Cardiac muscle cell (in vitro differentiated cells and primary cell): ENCODE results near the gene PLXNA2. TPM values are rescaled to one million over a fixed set of nuclear protein-coding genes. Genes with fewer than 3 reads are reported as not detected.

ENCODE experiments used
- DNase-seq, 2 donors: peaks; one replicate each; pipeline versions ENCODE4 v3.0.0 to v3.0.0-alpha.2; 2010 to 2017; ENCODE audit warnings: low read depth in 1 of 2, low spot score in 1 of 2
- H3K27ac ChIP-seq: fragments of 200-600 bp; sonication (generic); 2 replicates; pipeline ENCODE4 v1.5.1; 2016
- H3K27me3 ChIP-seq: fragments of 200-600 bp; sonication (generic); 2 replicates; pipeline ENCODE4 v1.6.0; 2016; ENCODE audit warnings: control low read depth
- H3K36me3 ChIP-seq: fragments of 200-600 bp; sonication (generic); 2 replicates; pipeline ENCODE4 v1.5.1; 2016; ENCODE audit warnings: control low read depth
- H3K4me1 ChIP-seq: fragments of 200-600 bp; sonication (generic); 2 replicates; pipeline ENCODE4 v1.8.1; 2017; ENCODE audit warnings: low read depth, mild to moderate bottlenecking, mixed run types
- H3K4me3 ChIP-seq: fragments of 200-600 bp; sonication (generic); 2 replicates; pipeline ENCODE4 v1.5.1; 2016; ENCODE audit warnings: mild to moderate bottlenecking
- H3K9me3 ChIP-seq: fragments of 200-600 bp; sonication (generic); 2 replicates; pipeline ENCODE4 v1.5.1; 2017; ENCODE audit warnings: low read depth, mild to moderate bottlenecking, control low read depth
- CTCF ChIP-seq: IDR thresholded peaks from 2 replicates; pipeline ENCODE4 v1.5.1; 2012; ENCODE audit warnings: low read depth, mild to moderate bottlenecking, low read length
- polyA plus RNA-seq: library from polyadenylated mRNA; unstranded; fragments of >200 nt; fragmentation: Nextera tagmentation; extraction: Ambion mirVana; gene quantifications from 2 replicates; pipeline ENCODE4 v1.2.1, GENCODE V29; 2016
- total RNA-seq: library from RNA; depleted of rRNA; stranded (reverse); fragments of >200 nt; gene quantifications from 2 replicates; pipeline ENCODE4 v1.2.3, GENCODE V29; 2016

The PLXNA2 gene
- total and polyA plus RNA-seq, 2 experiments from 2014 or later = 23.2 to 55.3 TPM

- H3K27me3 ChIP-seq = no peaks in the 10 kb centered on the region
- no peaks in the 10 kb centered on the region for H3K9me3 ChIP-seq
- H3K4me3 ChIP-seq = no peak overlapping the region
- DNase-seq = no peak
- peaks cover 42% of the 10 kb centered on the region for H3K36me3 ChIP-seq
- H3K27ac ChIP-seq = no peak overlapping the region
- no peaks in the 10 kb centered on the region for H3K4me1 ChIP-seq
- TF ChIP-seq CTCF = no peak
Observed at GRCh38 chr1:208041505-208041904, 202.7 kb downstream of the PLXNA2 start.

GRCh38 chr1:208040821-208041297, 203.3 kb downstream of the PLXNA2 start:
- Histone ChIP-seq H3K27ac (no peak overlapping the region), H3K9me3 (no peaks in the 10 kb centered on the region), H3K4me1 (no peaks in the 10 kb centered on the region), H3K27me3 (no peaks in the 10 kb centered on the region), H3K36me3 (peaks cover 42% of the 10 kb centered on the region), H3K4me3 (no peak overlapping the region)
- no peak for TF ChIP-seq CTCF
- no peak for DNase-seq

GRCh38 chr1:208039536-208040332, 204.4 kb downstream of the PLXNA2 start:
- no peak overlapping the region for H3K27ac ChIP-seq
- peaks cover 40% of the 10 kb centered on the region for H3K36me3 ChIP-seq
- no peak for DNase-seq
- no peak for TF ChIP-seq CTCF
- no peaks in the 10 kb centered on the region for H3K4me1 ChIP-seq
- no peaks in the 10 kb centered on the region for H3K9me3 ChIP-seq
- H3K4me3 ChIP-seq = no peak overlapping the region
- no peaks in the 10 kb centered on the region for H3K27me3 ChIP-seq

- no peaks in the 10 kb centered on the region for H3K4me1 ChIP-seq
- no peaks in the 10 kb centered on the region for H3K27me3 ChIP-seq
- no peak for TF ChIP-seq CTCF
- H3K27ac ChIP-seq = no peak overlapping the region
- H3K9me3 ChIP-seq = no peaks in the 10 kb centered on the region
- peaks cover 41% of the 10 kb centered on the region for H3K36me3 ChIP-seq
- DNase-seq = no peak
- no peak overlapping the region for H3K4me3 ChIP-seq
Observed at GRCh38 chr1:208038303-208038702, 205.9 kb downstream of the PLXNA2 start.

- Histone ChIP-seq H3K27ac (no peak overlapping the region), H3K36me3 (peaks cover 29% of the 10 kb centered on the region), H3K27me3 (no peaks in the 10 kb centered on the region), H3K4me3 (no peak overlapping the region), H3K4me1 (no peaks in the 10 kb centered on the region), H3K9me3 (no peaks in the 10 kb centered on the region)
- no peak for DNase-seq
- TF ChIP-seq CTCF = no peak
Observed at GRCh38 chr1:208036918-208037766, 207.0 kb downstream of the PLXNA2 start.
